NCI-H1436 treated with DMSO at 0.1 percent for 48 hours (cell line): Measurements from ENCODE around the gene CBFB.

ENCODE experiments used
- DNase-seq: peaks from one replicate; lab custom pipeline; 2025; lab: John Stamatoyannopoulos, UW

CBFB gene

GRCh38 chr16:67016681-67017420 is 12.1 kb upstream of the CBFB start:
- no peak for DNase-seq

DNA sequence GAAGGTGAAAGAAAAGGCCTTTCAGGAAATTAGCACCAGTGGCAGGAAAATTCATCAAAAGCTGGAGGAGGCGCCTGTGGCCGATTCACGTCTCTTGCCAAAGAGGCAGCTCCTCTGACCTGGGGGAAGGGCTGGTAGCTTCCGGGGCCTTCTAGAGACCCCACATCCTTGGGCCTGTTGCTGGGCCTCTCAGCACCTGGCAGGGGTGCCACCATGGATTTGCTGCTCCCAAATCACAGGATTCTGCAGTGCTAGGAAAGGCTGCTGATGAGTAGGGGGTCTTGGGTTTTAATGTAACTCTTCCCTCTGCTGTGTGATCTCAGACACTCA is 11.6 kb upstream of the CBFB start:
- no peak for DNase-seq

- peak; percentile 91 for DNase-seq
These were observed 11.0 kb upstream of the CBFB start for GRCh38 chr16:67017810-67018488.

DNA sequence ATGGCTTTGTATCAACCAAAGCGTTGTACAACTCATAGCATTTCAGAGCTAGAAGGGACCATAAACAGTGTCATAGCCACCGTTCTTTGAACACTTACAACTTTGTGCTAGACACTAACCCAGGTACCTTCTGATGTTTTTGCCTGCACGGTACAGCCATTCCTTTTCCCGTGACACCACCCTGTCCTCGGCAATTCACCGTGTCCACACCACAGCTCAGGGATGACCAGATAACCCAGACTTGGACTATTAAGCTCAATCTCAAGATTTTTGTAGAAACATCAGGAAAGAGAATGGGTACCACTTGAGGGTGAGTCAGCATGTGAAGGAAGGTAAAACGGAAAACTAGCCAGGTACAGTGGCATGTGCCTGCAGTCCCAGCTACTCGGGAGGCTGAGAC is 9.8 kb upstream of the CBFB start:
- DNase-seq, result no peak

- DNase-seq, result no peak
These were observed 7.6 kb upstream of the CBFB start for GRCh38 chr16:67021321-67021720.

- DNase-seq, result no peak
These were observed 6.3 kb upstream of the CBFB start for GRCh38 chr16:67022531-67023214.

- no peak for DNase-seq
These were observed 5.3 kb upstream of the CBFB start for GRCh38 chr16:67023689-67024088.

GRCh38 chr16:67024384-67025209 is 4.4 kb upstream of the CBFB start:
- no peak for DNase-seq

DNA sequence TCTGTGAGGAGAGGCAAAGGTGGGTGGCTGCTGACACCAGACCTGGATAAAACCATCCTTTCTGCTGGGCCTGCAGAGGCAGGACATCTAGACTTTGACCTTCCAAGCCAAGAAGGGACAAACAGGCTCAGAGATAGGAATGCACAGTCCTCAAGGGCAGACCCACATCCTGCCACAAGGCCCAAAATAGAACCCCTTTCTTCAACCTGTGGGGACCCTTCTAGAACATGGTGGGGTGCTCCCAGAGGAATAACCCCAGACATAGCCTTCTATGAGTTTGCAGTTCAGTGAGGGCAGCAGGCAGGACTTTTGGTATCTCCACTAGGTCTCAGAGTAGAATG is 3.8 kb upstream of the CBFB start:
- no peak for DNase-seq

DNA sequence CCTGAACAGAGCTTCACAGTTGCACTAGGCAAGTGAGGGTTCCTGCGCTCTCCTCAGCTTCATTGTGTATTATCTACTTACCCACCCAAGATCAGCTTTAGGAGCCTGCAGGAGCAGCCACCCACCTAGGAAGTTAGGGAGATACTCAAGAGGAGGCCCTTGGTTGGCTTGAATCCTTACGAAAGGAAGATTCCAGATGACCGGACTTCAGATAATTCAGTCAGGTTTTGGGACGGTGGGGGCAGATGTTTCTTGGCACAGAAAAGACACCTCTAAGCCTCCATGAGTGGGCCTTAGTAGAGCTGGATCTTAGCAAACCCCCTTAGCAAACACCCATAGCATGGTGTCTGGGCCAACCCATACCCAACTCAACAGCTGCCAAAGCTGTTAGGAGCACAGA is 2.4 kb upstream of the CBFB start:
- no peak for DNase-seq

- DNase-seq, result no peak
These were observed 1.9 kb upstream of the CBFB start for GRCh38 chr16:67027046-67027445.

DNA sequence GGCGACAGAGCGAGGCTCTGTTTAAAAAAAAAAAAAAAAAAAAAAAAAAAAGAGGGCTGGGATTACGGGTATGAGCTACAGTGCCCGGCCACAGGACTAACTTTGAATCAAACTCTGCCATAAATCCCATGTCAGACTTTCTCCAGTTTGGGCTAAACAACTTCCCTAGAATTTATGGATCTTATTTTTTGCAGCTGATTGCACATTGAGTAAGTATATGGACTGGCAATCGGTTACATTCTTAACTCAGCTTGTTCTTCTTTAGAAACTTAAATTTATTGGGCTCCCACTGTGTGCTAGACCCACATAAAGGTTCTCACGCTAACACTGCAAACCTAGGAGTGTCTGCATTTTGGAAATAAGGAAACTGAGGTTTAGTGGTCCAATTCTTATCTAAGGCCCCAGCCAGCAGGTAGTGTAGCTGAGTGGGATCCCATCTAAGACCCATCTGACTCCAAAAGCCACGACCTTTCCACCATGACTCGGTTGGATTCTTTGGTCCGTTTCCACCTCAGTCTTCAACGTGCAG is 718 bp upstream of the CBFB start:
- DNase-seq, result no peak

DNA sequence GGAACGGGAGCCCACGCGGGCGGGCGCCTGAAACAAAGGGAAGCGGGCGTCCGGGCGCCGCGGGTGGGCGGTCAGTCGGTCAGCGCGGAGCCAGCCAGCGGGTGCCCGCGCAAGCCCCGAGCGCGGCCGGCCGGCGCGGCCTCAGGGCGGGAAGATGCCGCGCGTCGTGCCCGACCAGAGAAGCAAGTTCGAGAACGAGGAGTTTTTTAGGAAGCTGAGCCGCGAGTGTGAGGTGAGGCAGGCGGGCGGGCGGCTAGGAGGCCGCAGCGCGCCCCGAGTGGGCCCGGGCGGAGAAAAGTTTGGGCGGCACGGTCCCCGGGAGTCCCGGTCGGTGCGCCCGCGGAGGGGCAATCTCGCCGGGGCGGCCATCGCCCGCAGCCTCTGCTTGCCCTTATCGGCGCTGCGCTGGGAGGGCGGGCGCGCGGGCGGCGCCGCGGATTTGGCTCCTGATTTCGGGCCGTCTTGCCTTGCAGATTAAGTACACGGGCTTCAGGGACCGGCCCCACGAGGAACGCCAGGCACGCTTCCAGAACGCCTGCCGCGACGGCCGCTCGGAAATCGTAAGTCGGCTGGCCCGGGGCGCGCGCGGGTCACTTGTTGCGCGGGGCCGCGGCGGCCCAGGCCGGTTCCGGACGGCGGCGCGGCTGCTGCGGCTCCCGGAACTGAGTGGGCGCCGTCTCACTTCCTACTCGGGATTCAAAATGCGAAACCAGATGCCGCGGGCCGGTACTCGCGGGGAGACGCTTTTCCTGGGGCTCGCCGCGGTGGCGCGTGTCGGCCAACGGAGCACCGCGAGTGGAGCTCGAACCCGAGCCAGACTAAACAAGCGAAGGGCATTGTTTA is 526 bp downstream of the CBFB start:
- DNase-seq, result no peak

DNA sequence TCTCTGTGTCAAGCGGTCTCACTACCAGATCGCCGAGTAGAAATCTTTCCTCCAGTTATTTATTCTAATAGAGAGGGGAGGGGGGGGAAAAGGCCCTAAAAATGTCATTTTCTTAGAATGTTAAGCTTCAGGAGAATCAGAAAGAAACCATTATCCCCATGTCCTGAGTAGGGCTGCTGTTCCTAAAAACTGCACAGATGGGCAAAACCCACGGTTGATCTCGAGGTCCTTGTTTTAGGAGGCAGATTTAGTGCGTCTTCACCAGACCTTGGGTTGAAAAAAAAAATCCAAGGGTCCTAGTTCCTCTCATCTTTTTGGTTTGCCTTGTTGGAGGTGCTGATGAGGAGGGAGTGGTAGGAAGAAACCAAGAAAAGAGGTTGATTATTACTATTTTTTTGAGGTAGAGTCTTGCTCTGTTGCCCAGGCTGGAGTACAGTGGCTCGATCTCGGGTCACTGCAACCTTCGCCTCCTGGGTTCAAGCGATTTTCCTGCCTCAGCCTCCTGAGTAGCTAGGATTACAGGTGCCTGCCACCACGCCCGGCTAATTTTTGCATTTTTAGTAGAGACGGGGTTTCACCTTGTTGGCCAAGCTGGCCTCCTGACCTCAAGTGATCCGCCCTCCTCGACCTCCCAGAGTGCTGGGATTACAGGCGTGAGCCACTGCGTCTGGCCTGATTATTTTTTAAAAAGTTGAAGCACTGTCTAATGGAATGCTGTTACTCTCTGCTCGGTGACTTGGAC is 1.4 kb downstream of the CBFB start:
- no peak for DNase-seq

GRCh38 chr16:67034487-67034886 is 5.5 kb downstream of the CBFB start:
- no peak for DNase-seq

- DNase-seq, result no peak
These were observed 6.4 kb downstream of the CBFB start for GRCh38 chr16:67035364-67035763.

GRCh38 chr16:67036323-67036741 is 7.4 kb downstream of the CBFB start:
- no peak for DNase-seq

- no peak for DNase-seq
These were observed 10.5 kb downstream of the CBFB start for GRCh38 chr16:67039260-67040020.

GRCh38 chr16:67040166-67040565 is 11.2 kb downstream of the CBFB start:
- no peak for DNase-seq

DNA sequence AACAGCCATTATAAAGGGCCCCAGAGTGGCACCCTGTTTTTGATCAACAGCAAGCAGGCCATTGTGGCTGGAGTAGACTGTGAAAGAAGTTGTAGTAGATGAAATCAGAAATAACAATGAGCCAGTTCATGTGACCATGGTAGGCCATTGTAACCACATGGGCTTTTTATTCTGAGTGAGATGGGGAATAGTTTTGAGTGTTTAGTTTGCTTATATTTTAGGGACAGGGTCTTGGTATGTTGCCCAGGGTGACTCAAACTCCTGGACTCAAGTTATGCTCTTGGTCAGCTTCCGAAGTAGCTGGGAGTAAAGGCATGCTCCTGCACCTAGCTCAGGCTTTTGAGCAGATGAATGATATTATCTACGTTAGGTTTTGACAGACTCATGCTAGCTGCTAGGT is 12.0 kb downstream of the CBFB start:
- DNase-seq, result no peak
